ENCODE data around the gene LARGE1. TPM values are rescaled to one million over a fixed set of nuclear protein-coding genes. Genes with fewer than 3 reads are reported as not detected.

The LARGE1 gene
- total and polyA plus RNA-seq, 11 donors = 31.2 to 211 (median 129) TPM

DNA sequence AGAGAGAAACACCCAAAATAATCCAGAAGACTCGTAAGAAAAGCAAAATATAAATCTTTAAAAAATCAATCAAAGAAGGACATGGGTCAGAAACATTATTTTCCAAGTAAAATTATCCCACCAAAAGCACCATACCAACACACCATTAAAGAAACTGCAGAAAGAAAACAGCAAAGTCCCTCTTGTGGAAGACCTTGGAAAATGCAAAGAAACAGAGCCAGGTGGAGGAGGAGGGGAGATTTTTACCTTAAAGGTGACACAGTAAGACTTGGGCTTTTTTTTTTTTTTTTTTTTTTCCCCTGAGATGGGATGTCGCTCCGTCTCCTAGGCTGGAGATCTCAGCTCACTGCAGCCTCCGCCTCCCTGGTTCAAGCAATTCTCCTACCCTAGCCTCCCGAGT lies 123.8 kb downstream of the LARGE1 start:
- Histone ChIP-seq H3K9me3 (no peaks in the 10 kb centered on the region), H3K27me3 (no peaks in the 10 kb centered on the region), H3K36me3 (no peaks in the 10 kb centered on the region), H3K27ac (no peak overlapping the region), H3K4me1 (peaks cover 0 to 31% (median 11%) of the 10 kb centered on the region in 12 donors), H3K4me3 (no peak overlapping the region)
- intact Hi-C loops (cut with DNase I) = no loop called here
- no peak for ATAC-seq
- 91 to 98% (median 97%) methylated on average over 5 of the region's 5 CpGs for WGBS, 4 donors
- no peak for TF ChIP-seq POLR2A (IDR thresholded peaks at IDR 0.05)
- TF ChIP-seq, protein P1, sequence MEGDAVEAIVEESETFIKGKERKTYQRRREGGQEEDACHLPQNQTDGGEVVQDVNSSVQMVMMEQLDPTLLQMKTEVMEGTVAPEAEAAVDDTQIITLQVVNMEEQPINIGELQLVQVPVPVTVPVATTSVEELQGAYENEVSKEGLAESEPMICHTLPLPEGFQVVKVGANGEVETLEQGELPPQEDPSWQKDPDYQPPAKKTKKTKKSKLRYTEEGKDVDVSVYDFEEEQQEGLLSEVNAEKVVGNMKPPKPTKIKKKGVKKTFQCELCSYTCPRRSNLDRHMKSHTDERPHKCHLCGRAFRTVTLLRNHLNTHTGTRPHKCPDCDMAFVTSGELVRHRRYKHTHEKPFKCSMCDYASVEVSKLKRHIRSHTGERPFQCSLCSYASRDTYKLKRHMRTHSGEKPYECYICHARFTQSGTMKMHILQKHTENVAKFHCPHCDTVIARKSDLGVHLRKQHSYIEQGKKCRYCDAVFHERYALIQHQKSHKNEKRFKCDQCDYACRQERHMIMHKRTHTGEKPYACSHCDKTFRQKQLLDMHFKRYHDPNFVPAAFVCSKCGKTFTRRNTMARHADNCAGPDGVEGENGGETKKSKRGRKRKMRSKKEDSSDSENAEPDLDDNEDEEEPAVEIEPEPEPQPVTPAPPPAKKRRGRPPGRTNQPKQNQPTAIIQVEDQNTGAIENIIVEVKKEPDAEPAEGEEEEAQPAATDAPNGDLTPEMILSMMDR (IDR thresholded peaks at IDR 0.05) = no peak
- DNase-seq = no peak

DNA sequence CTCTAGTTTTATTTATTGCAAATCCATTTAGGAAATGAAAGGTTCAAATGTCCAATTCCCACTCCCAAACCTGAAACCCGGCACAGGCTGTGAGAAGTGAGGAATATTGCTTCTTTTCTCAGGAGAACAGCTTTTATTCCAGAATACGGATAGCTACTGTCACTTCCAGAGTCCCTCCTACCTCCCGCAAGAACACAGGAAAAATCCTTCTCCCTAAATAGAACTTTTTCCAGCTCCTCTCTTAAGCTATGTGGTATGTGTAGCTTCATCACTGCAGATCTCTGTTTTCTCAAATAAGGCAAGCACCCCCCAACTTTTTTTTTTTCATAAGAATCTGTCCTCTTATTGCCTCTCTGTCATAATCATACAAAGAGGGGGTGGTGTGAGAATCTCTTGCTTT lies 126.8 kb downstream of the LARGE1 start:
- Histone ChIP-seq H3K4me1 (peaks cover 0 to 34% (median 11%) of the 10 kb centered on the region in 12 donors), H3K27ac (peak overlapping the region in 10 of 12 donors; percentile 22 to 81 (median 48)), H3K9me3 (peaks cover 0 to 12% (median 9%) of the 10 kb centered on the region in 12 donors), H3K36me3 (no peaks in the 10 kb centered on the region), H3K4me3 (peak overlapping the region in 1 of 12 donors; percentile 2), H3K27me3 (no peaks in the 10 kb centered on the region)
- intact Hi-C loops (cut with DNase I) = no loop called here
- ATAC-seq (peak in 2 of 4 donors; percentile 52 to 66), DNase-seq (no peak)
- WGBS, 4 donors = 18 to 31% (median 29%) methylated on average over 3 of the region's 3 CpGs
- TF ChIP-seq POLR2A (IDR thresholded peaks at IDR 0.05) = no peak
- TF ChIP-seq, protein P1 (IDR thresholded peaks at IDR 0.05) = no peak

DNA sequence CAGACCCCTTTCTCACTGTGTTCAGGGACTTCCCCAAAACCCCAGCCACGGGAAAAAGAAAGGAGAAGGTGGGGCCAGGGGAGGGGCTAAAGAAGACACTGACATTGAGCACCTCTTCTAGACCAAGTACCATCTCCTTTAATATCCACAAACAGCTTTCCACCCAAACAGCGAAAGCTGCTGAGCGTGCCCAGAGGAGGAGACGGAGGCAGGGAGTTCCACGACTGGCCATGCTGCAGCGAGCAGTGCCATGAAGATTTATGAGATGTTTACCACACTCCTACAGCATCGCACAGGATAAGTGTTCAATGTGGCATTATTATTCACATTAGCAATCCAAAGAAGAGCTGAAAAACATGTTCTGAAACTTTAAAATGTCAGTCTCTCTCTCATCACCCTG lies 127.4 kb downstream of the LARGE1 start:
- WGBS, 4 donors = 23 to 37% (median 28%) methylated on average over 7 of the region's 7 CpGs
- H3K4me3 ChIP-seq = no peak overlapping the region
- intact Hi-C loops (cut with DNase I) = no loop called here
- H3K4me1 ChIP-seq = peaks cover 0 to 35% (median 9%) of the 10 kb centered on the region in 12 donors
- H3K9me3 ChIP-seq = peaks cover 0 to 19% (median 15%) of the 10 kb centered on the region in 12 donors
- ATAC-seq = peak in 3 of 4 donors; percentile 27 to 35 (median 33)
- H3K27me3 ChIP-seq = no peaks in the 10 kb centered on the region
- DNase-seq = no peak
- TF ChIP-seq, protein P1 (IDR thresholded peaks at IDR 0.05) = no peak
- no peak for TF ChIP-seq POLR2A (IDR thresholded peaks at IDR 0.05)
- H3K27ac ChIP-seq = peak overlapping the region in 10 of 12 donors; percentile 22 to 81 (median 48)
- H3K36me3 ChIP-seq = no peaks in the 10 kb centered on the region

DNA sequence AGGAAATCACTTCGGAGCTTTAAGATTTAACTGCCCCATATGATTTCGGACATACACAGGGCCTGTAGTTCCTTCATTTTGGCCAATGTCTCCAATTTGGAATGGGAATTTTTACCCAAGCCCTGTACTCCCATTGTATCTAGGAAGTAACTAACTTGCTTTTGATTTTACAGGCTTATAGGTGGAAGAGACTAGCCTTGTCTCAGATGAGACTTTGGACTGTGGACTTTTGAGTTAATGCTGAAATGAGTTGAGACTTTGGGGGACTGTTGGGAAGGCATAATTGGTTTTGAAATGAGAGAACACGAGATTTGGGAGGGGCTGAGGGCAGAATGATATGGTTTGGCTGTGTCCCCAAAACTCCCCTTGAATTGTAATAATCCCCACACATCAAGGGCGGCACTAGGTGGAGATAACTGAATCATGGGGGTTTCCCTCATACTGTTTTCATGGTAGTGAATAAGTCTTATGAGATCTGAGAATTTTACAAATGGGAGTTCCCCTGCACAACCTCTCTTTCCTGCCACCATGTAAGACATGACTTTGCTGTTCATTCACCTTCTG lies 130.5 kb downstream of the LARGE1 start:
- DNase-seq = no peak
- no peaks in the 10 kb centered on the region for H3K36me3 ChIP-seq
- no peaks in the 10 kb centered on the region for H3K27me3 ChIP-seq
- intact Hi-C loops (cut with DNase I) = no loop called here
- H3K27ac ChIP-seq = no peak overlapping the region
- WGBS, 4 donors = 92 to 96% (median 95%) methylated on average over 4 of the region's 4 CpGs
- TF ChIP-seq, protein P1 (IDR thresholded peaks at IDR 0.05) = no peak
- TF ChIP-seq POLR2A (IDR thresholded peaks at IDR 0.05) = no peak
- H3K4me1 ChIP-seq = peaks cover 0 to 56% (median 21%) of the 10 kb centered on the region in 12 donors
- ATAC-seq = no peak
- no peak overlapping the region for H3K4me3 ChIP-seq
- H3K9me3 ChIP-seq = peaks cover 0 to 21% (median 15%) of the 10 kb centered on the region in 12 donors
